IPS DF 4.7 (cell line): Measurements from ENCODE around the gene ARSK.
A peak's percentile ranks its signal among the peaks of the same experiment; 100 is the strongest.
"Not testable (repeated sequence)": the region's sequence is repeated elsewhere in the genome, so short reads cannot be mapped to it uniquely, and the experiment has no call there.

ENCODE experiments used
- DNase-seq: peaks from one replicate; pipeline ENCODE4 v3.0.0-alpha.2; 2013; ENCODE audit warnings: low spot score; ENCODE audit errors: extremely low read depth

ARSK gene

DNA sequence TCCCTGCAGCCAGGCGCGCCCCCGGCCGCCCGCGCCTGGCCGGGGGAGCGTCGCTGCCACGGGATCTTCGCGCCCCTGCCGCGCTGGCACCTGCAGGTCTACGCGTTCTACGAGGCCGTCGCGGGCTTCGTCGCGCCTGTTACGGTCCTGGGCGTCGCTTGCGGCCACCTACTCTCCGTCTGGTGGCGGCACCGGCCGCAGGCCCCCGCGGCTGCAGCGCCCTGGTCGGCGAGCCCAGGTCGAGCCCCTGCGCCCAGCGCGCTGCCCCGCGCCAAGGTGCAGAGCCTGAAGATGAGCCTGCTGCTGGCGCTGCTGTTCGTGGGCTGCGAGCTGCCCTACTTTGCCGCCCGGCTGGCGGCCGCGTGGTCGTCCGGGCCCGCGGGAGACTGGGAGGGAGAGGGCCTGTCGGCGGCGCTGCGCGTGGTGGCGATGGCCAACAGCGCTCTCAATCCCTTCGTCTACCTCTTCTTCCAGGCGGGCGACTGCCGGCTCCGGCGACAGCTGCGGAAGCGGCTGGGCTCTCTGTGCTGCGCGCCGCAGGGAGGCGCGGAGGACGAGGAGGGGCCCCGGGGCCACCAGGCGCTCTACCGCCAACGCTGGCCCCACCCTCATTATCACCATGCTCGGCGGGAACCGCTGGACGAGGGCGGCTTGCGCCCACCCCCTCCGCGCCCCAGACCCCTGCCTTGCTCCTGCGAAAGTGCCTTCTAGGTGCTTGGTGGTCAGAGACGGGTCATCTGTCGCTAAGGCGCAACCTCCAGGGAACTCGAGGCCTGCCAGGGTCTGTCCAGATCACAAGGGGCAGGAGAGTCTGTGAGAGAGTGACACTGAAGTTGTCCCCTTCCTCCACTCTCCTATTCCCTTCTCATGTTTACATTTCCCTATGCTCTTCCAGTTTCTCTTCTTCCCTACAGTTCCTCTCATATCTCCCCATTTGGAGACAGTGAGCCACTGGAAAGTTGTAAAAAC is 66.3 kb downstream of the ARSK start:
- DNase-seq: no peak

DNA sequence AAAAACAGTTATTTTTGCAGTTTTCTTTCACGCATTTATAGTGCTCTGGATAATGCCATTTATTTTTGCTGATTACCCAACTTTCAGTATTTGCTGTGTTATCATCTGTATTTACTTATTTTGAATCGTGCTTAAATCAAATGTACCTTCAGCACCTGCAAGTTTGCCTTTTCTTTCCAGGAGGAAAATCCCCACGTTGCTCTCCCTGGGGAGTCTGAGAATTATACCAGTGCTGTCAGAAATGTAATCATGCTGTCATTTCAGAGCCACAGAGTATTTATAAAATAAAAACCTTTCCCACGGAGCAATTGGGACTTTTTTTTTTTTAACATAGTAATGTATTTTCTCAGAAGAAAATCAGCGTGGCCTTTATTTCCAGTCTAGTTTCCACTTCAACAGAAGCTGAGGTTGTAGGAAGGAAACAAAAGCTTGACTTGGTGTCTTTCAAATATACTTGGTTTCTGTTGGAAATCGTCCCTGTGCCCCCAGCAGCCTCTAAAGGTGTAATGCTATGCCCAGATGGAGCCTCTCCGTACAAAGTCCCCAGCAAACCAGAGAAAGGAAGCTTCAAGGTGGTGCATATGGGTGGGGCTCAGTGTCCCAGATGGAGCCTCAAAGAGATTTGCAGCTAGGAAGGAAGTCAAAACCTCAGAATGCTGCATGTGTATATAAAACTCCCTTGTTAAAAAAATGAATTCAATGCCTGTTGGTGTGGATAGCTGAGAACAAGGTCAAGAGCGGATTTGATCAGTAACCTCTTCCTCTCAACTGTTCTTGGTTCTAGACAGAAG is 67.1 kb downstream of the ARSK start:
- DNase-seq: no peak

DNA sequence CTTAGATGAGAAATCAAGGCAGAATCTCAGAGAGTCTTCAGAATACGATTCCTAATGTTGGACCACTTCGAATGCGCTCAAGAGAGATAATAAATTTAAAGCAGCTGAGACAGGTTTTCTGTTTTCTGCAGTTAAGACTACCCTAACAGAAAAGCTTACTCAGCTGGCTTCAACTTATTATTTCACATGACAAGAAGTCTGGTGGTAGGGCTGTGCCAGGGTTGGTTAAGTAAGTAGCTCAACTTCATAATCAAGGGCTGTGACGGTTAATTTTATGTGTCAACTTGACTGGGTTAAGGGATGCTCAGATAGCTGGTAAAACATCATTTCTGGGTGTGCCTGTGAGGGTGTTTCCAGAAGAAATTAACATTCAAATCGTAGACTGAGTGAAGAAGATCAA is 68.8 kb downstream of the ARSK start:
- DNase-seq: no peak

DNA sequence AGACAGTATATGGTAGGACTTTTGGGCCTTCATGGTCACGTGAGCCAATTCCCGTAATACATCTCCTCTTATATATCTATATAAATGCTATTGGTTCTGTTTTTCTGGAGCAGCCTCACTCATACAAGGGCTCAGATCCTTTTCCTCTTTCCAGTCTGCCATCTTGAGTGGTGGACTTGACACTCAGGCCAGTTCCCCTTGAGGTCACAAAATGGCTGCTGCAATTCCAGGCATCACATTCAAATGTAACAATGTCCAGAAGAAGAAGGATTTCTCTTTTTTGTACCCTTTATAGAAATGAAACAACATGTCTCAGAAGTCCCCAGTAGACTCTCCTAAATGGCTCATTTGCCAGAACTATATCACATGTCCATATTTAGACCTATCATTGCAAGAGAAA is 69.5 kb downstream of the ARSK start:
- DNase-seq: no peak

DNA sequence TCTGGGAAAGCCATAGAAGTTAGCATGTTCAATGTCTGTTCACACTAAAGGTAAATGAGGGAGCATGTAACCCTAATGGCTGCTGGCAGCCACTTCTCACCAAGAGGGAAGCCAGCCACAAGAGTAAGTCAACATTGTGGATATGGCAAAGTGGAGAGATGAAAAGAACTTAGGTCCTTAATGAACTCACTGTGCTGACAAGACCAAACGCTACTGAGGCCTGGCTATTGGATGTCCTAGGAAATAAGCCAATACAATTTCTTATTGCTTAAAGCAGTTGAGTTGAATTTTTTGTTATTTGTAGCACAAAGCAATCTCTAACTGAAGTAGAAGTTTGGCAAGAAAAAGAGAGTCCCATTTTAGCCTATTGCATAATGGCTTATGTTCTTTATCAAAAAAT is 71.8 kb downstream of the ARSK start:
- no peak for DNase-seq

DNA sequence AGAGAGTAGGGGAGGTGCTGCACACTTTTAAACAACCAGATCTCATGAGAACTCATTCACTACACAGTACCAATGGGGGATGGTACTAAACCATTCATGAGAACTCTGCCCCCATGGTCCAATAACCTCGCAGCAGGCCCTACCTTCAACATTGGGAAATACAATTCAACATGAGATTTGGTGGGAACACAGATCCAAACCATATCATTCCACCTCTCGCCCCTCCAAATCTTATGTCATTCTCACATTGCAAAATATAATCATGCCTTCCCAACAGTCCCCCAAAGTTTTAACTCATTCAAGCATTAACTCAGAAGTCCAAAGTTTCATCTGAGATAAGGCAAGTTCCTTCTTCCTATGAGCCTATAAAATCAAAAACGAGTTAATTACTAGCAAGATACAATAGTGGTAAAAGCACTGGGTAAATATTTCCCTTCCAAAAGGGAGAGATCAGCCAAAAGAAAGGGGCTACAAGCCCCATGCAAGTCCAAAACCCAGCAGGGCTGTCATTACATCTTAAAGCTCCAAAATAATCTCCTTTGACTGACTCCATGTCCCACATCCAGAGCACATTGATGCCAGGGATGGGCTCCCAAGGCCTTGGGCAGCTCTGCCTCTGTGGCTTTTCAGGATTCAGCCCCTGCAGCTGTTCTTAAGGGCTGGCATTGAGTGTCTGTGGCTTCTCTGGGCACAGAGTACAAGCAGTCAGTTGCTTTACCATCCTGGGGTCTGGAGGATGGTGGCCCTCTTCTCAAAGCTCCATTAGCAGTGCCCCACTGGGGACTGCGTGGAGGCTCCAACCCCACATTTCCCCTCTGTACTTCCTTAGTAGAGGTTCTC is 73.3 kb downstream of the ARSK start:
- DNase-seq: no peak

DNA sequence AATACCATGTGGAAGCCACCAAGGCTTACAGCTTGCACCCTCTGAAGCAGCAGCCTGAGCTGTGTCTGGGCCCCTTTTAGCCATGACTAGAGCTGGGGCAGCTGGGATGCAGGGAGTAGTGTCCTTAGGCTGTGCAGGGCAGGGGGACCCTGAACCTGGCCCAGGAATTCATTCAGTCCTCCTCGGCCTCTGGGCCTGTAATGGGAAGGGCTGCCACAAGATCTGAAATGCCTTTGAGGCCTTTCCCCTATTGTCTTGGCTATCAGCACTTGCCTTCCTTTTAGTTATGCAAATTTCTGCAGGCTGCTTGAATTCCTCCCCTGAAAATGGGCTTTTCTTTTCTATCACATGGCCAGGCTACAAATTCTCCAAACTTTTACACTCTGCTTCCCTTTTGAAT is 74.0 kb downstream of the ARSK start:
- no peak for DNase-seq

DNA sequence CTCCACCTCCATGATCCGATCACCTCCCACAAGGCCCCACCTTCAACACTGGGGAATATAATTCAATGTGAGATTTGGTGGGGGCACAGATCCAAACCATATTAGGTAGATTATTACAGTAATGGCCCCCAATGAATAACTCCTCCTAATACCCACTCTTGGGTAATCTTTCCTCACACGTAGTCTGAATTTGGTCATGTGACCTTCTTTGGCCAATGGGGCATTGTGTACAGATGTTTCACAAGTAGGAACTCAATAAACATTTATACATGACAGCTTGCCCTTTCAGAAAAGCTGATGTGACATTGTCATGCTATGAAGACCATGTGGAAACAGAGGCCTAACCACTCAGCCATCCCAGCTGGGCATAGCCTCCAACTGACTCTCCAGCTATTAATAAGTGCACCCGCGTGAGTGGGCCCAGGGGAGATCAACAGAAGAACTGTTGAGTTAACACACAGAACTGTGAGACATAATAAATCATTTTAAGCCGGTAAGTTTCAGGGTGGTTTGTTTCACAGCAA is 75.6 kb downstream of the ARSK start:
- no peak for DNase-seq

DNA sequence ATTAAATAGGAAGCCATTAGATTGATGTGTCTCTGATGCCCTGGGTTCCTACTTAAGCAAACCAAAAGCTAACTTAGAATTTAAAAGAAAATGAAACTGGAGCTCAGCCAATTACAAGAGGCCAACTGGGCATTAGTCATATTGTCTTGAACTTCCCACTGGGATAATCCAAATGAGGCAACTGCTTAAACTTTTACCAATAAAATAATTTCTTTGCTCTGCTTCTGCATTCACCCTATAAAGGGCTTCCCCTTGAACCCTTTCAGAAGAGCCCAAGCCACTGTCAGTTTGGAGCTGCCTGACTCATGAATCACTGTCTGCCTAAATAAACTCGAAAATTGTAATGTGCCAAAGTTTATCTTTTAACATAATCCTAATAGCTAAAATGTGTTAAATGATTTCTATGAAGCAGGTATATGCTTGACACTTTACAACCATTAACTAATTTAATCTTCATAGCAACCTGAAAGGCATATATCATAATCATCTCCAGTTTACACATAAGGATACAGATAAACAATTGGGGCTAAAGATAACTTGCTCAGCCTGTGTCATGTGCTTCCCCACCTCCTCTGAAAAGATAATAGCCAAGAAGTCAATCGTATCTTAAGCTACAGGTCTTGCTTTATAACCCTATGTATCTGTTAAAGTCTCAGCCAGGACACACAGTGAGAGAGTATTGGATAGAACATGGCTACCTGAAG is 76.5 kb downstream of the ARSK start:
- DNase-seq: no peak

DNA sequence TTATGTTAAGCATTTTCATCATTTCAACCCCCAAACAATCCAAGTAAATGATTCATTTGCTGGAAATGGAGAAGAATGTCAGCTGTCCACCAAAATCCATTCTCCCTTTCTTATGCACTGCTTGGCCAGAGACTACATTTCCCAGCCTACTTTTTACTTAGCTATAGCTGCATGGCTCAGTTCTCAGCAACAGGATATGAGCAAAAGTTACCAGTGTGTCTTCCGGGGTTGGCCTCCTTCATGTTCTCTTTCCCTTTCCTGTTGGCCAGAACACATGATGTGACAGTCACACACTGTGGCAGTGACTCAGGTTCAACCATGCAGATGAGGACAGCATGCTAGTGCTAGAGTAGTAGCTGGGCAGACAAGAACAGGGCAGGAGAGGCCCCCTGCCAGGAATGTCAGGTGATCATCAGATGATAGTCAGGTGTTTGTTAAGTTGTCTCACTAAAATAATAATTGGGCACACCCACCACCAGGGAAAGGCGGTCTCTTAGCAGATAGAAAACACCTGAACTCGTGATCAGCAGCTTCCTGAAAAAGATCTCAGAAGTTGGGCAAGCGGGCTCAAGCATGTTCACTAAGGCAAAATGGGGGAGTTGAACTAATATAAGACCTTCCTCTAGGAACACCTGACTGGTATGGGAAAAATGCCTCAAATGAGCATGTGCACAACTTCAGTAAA is 77.2 kb downstream of the ARSK start:
- no peak for DNase-seq

DNA sequence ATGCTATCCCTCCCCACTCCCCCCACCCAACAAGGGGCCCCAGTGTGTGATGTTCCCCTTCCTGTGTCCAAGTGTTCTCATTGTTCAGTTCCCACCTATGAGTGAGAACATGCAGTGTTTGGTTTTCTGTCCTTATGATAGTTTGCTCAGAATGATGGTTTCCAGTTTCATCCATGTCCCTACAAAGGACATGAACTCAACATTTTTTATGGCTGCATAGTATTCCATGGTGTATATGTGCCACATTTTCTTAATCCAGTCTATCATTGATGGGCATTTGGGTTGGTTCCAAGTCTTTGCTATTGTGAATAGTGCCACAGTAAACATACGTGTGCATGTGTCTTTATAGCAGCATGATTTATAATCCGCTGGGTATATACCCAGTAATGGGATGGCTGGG is 78.0 kb downstream of the ARSK start:
- not testable (repeated sequence) for DNase-seq

DNA sequence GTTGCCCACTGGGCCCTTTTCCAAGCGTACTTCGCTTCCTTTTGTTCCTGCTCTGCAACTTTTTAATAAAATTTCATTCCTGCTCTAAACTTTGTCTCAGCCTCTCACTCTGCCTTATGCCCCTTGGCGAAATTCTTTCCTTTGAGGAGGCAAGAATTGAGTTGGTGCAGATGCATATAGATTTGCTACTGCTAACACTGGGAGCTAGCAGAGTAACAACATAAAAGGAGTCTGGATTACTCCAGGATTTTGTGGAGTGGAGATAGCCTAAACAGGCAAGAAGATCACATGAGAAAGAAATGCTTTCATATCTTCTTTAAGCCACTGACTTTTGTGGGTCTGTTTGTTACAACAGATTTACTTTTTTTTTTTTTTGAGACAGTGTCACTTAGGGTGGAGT is 78.8 kb downstream of the ARSK start:
- DNase-seq: no peak

DNA sequence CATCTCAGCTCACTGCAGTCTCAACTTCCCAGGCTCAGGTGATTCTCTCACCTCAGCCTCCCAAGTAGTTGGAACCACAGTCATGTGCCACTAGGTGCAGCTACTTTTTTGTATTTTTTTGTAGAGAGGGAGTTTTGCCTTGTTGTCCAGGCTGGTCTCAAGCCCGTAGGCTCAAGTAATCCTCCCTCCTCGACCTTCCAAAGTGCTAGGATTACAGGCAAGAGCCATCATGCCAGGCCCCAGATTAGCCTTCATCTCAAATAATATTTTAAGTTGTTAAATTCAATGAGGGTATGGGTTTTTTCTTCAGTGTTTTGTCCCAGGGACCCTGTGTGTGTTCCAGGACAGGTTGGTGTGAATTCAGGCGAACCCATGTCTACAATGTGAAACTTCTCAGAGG is 79.2 kb downstream of the ARSK start:
- DNase-seq: no peak

DNA sequence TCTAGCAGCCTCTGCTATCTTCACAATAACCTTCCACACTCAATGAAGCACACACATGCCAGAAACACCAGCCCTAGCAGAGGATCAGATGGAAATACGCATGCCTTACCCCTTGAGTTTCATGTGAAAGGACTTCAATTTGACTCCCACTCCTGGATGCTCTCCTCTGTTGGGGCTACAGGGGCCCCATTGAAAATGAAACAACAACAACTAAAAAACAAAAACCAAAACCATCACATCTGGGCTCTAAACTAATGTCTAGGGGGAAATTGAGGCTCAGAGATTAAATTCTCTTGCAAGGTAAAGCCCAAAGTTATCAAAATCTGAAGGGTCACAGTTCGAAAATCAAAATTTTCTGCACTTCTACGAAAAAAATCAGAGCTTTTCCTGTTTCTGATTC is 83.7 kb downstream of the ARSK start:
- no peak for DNase-seq

DNA sequence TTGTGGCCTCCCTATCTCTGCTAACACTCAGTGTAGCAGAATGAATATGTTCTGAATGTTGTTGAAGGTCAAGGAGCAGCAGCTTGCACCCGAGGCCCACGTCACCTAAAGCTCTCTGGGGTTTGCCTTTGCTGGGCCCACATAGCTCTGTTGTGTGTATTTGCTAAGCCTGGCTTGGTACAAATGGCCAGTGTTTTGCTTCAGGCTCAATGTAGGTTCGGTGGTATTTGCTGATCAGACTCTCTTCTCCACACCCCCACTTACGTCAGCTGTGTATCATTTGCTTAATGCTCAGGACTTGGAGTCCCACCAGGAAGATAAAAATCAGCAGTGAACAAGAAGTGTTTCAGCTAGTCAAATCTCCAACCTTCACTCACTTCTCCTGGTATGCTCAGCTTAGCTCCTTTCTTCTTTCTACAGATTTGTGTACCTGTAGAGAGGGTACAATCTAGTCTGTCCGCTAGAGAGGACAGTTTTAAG is 86.9 kb downstream of the ARSK start:
- no peak for DNase-seq

DNA sequence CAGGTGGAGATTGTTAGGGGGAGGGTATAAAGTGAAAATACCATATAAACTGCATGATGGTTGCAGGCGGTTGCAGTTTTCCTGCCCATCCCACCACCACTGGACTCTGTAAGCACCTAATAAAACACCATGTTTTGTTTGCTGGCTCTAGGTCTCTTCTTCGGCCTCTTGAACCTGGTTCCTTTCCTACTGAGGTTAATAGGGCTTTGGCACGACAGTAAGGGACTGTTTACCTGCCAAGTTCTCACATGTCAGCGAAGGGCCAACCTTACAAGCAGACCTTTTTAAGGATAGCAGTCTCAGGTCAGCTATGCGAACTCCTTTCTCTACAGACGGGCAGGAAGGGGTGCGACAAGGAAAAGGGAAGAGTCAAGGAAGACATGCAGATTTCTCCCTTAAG is 88.3 kb downstream of the ARSK start:
- DNase-seq: no peak

DNA sequence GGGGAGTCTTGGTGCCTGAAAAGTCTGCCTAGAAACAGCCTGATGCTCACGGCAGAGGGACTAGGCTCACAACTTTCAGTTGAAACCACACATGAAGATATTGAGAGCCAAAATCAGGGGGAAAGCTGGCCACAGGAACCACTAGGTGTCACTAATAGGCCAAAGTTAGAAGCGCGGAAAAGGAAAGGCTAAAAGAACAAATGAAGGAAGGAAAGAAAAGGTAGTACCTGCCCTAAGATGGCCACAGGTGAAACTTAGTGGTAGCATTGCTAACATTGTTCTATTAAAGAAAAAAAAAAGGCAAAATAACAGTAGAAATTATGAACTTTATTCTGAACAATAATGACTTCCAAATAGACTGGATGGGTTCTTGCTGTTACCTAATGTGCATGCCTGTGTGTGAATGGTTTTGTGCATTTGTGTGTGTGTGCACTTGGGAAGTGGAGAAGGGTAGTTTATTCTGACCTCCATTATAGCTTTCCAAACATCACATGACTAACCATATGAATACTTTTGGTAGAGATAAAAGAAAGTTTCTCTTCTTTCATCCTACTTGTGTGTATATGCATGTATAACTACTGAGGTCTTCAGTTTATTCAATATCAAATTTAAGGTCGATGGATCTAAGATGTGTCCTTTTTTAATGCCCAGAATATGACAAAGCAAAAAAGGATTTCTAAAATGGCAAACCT is 89.6 kb downstream of the ARSK start:
- no peak for DNase-seq

DNA sequence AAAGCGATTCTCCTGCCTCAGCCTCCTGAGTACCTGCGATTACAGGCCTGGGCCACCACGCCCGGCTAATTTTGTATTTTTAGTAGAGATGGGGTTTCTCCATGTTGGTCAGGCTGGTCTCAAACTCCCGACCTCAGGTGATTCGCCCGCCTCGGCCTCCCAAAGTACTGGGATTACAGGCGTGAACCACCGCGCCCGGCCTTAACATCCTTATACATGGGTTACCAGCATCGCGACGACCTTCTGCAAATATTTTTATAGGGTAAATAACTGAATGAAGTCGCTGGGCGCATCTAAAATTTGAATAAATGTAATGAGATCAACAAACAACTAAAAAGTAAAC is 91.3 kb downstream of the ARSK start:
- DNase-seq: not testable (repeated sequence)

DNA sequence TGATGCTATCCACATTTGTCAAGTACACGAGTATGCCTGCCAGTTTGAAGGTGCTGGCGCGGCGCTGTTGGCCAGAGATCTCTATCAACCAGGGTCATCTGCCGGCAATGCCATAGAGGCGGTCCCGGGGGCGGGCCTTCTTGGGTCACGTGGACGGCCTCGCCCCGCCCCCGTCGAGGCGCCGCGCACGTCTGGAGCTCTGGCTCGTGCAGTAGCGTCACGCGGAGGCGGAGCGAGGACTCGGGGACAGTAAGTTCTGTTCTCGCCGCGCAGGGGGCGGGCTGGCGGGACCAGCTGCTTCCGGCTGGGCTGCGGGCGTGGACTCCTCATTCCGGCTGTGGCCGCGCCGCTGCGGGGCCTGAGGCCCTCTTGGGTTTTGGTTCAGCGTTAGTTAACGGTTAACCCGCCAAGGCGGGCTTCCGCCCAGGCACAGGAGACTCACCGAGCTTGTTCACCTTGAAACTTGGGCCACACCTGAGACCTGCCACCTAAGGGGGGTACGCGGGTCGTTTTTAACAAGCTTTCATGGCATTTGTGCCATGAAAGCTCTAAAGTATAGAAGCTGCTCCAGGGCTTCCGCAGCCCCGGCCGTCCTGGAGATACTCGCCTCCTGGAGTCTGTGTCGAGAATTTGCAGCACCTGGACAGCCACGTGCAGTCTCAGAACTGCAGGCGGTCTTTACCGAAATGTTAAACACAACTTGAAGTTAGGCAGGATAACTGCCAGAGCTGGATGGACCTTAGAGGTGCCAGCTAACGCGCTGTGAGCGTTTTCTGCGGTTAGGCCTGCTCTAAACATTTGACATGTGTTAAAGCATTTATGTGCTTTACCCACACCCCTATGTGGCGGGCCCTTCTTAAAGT is 91.9 kb downstream of the ARSK start, which contains the start of gene RFESD:
TSS of gene RFESD (plus strand) at position 209 of the 863 bp plus-strand sequence. CDS start 5,495 bp downstream, outside the sequence.
- DNase-seq: peak; percentile 78
